GM04503 (cell line): ENCODE measurements around the gene PDE6G.

ENCODE experiments used
- DNase-seq: peaks from one replicate; pipeline ENCODE4 v3.0.0-alpha.2; 2012; ENCODE audit warnings: low read depth

PDE6G gene

DNA sequence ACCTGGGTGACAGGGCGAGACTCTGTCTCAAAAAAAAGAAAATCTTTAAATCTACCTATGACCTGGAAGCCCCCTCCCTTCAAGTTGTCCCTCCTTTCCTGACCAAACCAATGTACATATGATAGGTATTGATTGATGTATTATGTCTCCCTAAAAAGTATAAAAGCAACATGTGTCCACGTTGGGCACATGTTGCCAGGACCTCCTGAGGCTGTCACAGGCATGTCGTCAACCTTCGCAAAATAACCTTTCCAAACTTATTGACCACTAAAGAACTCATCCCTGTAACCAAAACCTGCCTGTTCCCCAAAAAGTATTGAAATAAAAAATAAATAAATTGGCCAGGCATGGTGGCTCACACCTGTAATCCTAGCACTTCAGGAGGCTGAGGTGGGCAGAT, 5.7 kb upstream of the PDE6G start:
- DNase-seq, result no peak

DNA sequence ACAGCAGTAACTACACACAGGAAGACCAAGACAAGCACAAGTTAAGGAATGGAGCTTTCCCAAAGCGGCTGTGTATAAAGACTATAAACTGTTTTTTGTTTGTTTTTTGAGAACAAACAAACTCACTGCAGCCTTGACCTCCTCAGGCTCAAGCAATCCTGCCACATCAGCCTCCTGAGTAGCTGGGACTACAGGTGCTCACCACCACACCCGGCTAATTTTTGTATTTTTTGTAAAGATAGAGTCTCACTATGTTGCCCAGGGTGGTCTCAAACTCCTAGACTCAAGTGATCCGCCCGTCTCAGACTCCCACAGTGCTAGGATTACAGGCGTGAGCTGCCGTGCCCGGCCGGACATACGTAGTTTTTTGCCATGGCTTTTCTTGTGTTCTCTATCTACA, 4.1 kb upstream of the PDE6G start:
- no peak for DNase-seq

- no peak for DNase-seq
Measured at GRCh38 chr17:81659038-81659437, 2.7 kb upstream of the PDE6G start.

GRCh38 chr17:81656835-81657234, 493 bp upstream of the PDE6G start:
- DNase-seq, result no peak

DNA sequence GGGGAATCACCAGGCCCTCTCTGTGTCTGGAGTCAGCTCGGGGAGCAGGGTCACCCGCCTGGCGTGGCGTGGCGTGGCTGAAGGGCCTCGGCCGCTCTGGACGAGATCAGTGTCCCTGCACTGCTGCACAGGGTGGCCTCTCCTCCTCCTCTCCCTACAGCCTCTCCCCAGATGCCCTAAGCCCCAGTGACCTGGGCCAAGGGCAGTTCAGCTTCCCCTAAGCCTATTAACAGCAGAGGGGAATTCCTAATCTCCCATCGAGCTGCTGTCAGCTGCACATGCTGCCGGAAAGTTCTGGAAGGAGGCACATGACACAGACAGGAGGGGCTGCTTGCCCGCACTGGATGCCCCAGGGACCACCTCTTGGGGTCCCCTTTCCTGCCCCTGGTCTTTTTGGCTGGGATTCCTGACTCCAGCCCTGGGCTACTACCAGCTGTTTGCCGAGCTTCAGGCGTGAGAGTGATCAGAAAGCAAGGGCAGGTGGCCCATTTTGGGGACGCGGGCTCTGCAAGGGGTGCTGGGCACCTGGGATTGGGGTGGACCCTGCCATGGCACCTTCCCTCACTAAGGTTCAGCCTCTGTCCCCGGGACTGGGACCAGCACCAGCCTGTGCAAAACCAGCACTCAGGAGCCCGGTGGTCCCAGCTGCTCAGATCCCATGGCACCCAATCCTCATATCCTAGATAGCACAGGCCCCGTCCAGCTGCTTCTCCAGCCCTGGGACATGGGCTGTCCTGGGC, 794 bp downstream of the PDE6G start:
- no peak for DNase-seq

- DNase-seq, result no peak
Measured at GRCh38 chr17:81652906-81653771, 3.2 kb downstream of the PDE6G start.

DNA sequence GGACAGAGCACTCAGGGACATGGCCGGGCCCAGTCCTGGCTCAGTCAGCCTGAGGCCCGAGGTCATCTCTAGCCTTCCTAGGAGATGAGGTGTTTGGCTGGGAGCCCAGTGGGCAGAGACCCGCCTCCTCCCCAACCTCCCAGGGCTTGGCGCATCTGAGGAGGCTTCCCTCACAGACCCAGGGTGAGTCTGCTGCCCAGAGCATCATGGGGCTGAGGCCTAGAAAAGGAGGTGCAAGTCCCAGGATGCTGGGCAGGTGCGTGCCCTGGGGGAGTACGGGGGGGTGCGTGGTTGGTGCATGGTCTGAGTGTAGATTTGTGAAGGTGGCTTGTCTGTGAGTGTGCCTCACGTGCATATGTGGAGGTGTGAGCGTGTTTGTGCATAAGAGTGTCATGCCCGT, 4.7 kb downstream of the PDE6G start:
- peak; percentile 73 for DNase-seq

- DNase-seq, result no peak
Measured at GRCh38 chr17:81650951-81651350, 5.4 kb downstream of the PDE6G start.

DNA sequence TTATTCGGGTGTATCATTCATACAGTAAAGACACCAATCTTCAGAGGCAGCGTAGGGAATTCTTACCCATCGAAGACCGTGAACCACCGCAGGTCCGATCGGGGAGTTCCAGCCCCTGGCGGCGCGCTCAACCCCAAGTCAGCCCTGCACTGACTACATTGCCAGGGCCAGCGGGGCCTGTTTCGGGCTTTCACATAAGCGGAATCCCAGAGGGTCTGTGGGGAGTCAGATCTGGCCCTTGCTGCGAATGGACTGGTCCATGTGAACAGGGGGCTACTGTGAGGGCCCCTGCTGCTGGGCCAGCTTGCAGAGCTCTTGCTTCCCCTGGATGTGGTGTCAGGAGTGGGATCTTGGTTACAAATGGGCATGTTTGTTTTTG, 7.6 kb downstream of the PDE6G start:
- DNase-seq, result no peak

- DNase-seq, result no peak
Measured at GRCh38 chr17:81648013-81648706, 8.2 kb downstream of the PDE6G start.

DNA sequence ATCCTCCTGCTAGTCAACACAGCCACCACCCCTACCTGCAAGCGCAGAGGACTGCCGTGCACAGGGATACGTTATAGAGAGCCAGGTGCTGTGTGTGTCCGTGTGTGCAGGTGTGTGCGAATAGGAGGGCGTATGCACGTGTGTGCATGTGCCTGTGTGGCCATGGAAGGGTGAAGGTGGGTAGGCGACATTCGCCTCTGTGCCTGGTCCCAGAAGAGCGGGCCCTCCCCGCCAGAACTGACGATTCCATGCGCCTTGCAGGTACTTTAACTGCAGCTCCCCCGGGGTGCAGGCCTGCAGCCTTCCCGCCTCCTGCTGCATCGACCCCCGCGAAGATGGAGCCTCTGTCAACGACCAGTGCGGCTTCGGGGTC, 8.7 kb downstream of the PDE6G start:
- no peak for DNase-seq

GRCh38 chr17:81646869-81647600, 9.3 kb downstream of the PDE6G start:
- no peak for DNase-seq

GRCh38 chr17:81644976-81645952, 11.1 kb downstream of the PDE6G start:
- DNase-seq, result no peak

GRCh38 chr17:81644496-81644895, 11.8 kb downstream of the PDE6G start:
- DNase-seq, result no peak

- DNase-seq, result no peak
Measured at GRCh38 chr17:81641825-81642489, 14.4 kb downstream of the PDE6G start.

DNA sequence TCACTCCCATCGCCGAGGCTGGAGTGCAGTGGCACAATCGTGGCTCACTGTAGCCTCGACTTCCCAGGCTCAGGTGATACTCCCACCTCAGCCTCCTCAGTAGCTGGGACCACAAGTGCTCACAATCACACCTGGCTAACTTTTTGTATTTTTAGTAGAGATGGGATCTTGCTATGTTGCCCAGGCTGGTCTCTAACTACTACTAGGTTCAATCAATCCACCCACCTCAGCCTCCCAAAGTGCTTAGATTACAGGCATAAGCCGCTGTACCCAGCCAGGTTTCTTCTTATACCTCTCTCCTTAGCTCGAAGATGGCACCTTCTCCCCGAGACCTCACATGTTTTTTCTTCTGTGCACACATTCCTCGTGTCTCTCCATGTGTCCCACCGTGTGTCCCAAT, 16.3 kb downstream of the PDE6G start:
- no peak for DNase-seq

GRCh38 chr17:81638683-81639082, 17.7 kb downstream of the PDE6G start:
- DNase-seq, result no peak

- DNase-seq, result peak; percentile 25
Measured at GRCh38 chr17:81636505-81637288, 19.6 kb downstream of the PDE6G start, which contains the start of the genes NPLOC4 and TSPAN10. Gene NPLOC4, minus strand, starts transcription at chr17:81637112. Its CDS starts 182 bp downstream, at chr17:81636930. Gene TSPAN10, plus strand, starts transcription at chr17:81637196. Its CDS starts 5,217 bp downstream, at chr17:81642413.

GRCh38 chr17:81635973-81636504, 20.3 kb downstream of the PDE6G start:
- DNase-seq, result no peak
